GM12878 (cell line): ENCODE measurements around the gene JUND. TPM values are rescaled to one million over a fixed set of nuclear protein-coding genes. Genes with fewer than 3 reads are reported as not detected.

Source experiments
- ATF3 ChIP-seq: IDR thresholded peaks from 2 replicates; pipeline ENCODE4 v1.6.1; 2011; ENCODE audit warnings: low read depth, mild to moderate bottlenecking, low read length, moderate library complexity, borderline replicate concordance; ENCODE audit errors: extremely low read depth
- DPF2 ChIP-seq: fragments of 450-650 bp; IDR thresholded peaks from 2 replicates; pipeline ENCODE4 v1.6.1; 2017; ENCODE audit warnings: mild to moderate bottlenecking
- E4F1 ChIP-seq: fragments of 450-650 bp; IDR thresholded peaks from 2 replicates; pipeline ENCODE4 v1.6.1; 2018; ENCODE audit warnings: borderline replicate concordance, mild to moderate bottlenecking; ENCODE audit not compliant: partially characterized antibody
- EGR1 ChIP-seq, 2 experiments: IDR thresholded peaks; 1 replicate in 1 of 2; 2 replicates in 1 of 2; pipeline ENCODE4 v1.6.1; 2011 to 2012; ENCODE audit warnings: low read depth in 2 of 2, low read length in 2 of 2, borderline replicate concordance in 1 of 2, mild to moderate bottlenecking in 1 of 2, moderate library complexity in 1 of 2
- ELK1 ChIP-seq: IDR thresholded peaks from 2 replicates; pipeline ENCODE4 v1.6.1; 2012; ENCODE audit warnings: low read depth, low read length, improper control_type of control experiment
- EZH2 ChIP-seq: IDR thresholded peaks from 2 replicates; pipeline ENCODE4 v1.6.1; 2012; ENCODE audit warnings: low read depth, mild to moderate bottlenecking, control low read depth, inconsistent platforms, low read length, borderline replicate concordance; ENCODE audit not compliant: control insufficient read depth
- FOXM1 ChIP-seq: IDR thresholded peaks from 2 replicates; pipeline ENCODE4 v1.6.1; 2012; ENCODE audit warnings: low read depth, mild to moderate bottlenecking, inconsistent platforms, low read length, moderate library complexity
- HCFC1 ChIP-seq: fragments of 150-350 bp; IDR thresholded peaks from 2 replicates; pipeline ENCODE4 v1.6.1; 2014; ENCODE audit warnings: low read length
- LARP7 ChIP-seq: fragments of 450-650 bp; IDR thresholded peaks from 2 replicates; pipeline ENCODE4 v1.6.1; 2017; ENCODE audit warnings: mild to moderate bottlenecking
- NFXL1 ChIP-seq: fragments of 450-650 bp; IDR thresholded peaks from 2 replicates; pipeline ENCODE4 v1.6.1; 2017; ENCODE audit warnings: antibody characterized with exemption, mild to moderate bottlenecking, borderline replicate concordance
- NFYA ChIP-seq: IDR thresholded peaks from 2 replicates; pipeline ENCODE4 v1.6.1; 2011; ENCODE audit warnings: low read depth, mild to moderate bottlenecking, low read length, improper control_type of control experiment, borderline replicate concordance
- RUNX3 ChIP-seq: IDR thresholded peaks from 2 replicates; pipeline ENCODE4 v1.6.1; 2012; ENCODE audit warnings: low read length, inconsistent platforms
- SMAD5 ChIP-seq: IDR thresholded peaks from 2 replicates; pipeline ENCODE4 v1.6.1; 2016; ENCODE audit warnings: antibody characterized with exemption, low read depth
- SUPT20H ChIP-seq: IDR thresholded peaks from 2 replicates; pipeline ENCODE4 v1.6.1; 2011; ENCODE audit warnings: low read depth, mild to moderate bottlenecking, low read length, moderate library complexity, borderline replicate concordance; ENCODE audit not compliant: control insufficient read depth
- TBL1XR1 ChIP-seq: IDR thresholded peaks from 2 replicates; pipeline ENCODE4 v1.6.1; 2012; ENCODE audit warnings: low read depth, low read length, improper control_type of control experiment
- TCF12 ChIP-seq: IDR thresholded peaks from 2 replicates; pipeline ENCODE4 v1.6.1; 2011; ENCODE audit warnings: low read depth, mild to moderate bottlenecking, low read length
- TCF7 ChIP-seq: IDR thresholded peaks from 2 replicates; pipeline ENCODE4 v1.6.1; 2014; ENCODE audit warnings: antibody characterized with exemption, borderline replicate concordance
- WRNIP1 ChIP-seq: IDR thresholded peaks from 2 replicates; pipeline ENCODE4 v1.6.1; 2011; ENCODE audit warnings: low read depth, low read length, improper control_type of control experiment, borderline replicate concordance
- YBX1 ChIP-seq: fragments of 450-650 bp; IDR thresholded peaks from 2 replicates; pipeline ENCODE4 v1.6.1; 2016; ENCODE audit warnings: antibody characterized with exemption
- ZBTB40 ChIP-seq: fragments of 450-650 bp; IDR thresholded peaks from 2 replicates; pipeline ENCODE4 v1.6.1; 2016; ENCODE audit warnings: mild to moderate bottlenecking, moderate library complexity, borderline replicate concordance
- ZNF274 ChIP-seq: IDR thresholded peaks from one replicate; pipeline ENCODE4 v1.8.0; 2011; ENCODE audit not compliant: insufficient read length, insufficient read depth
- polyA plus RNA-seq, 11 experiments: library from polyadenylated mRNA; depleted of rRNA in 4 of 11; unstranded in 6 of 11; stranded (reverse) in 5 of 11; fragments of >200 nt; fragmentation: Nextera tagmentation in 4 of 11; fragmentation: Illumina TruSeq in 1 of 11; extraction: Ambion mirVana in 4 of 11; extraction: Trizol in 1 of 11; gene quantifications; 1 replicate in 1 of 11; 2 replicates in 10 of 11; pipeline versions ENCODE4 v1.2.1 to v1.2.3, GENCODE V29; 2011 to 2016; ENCODE audit warnings: inconsistent platforms in 2 of 11, missing spikeins in 2 of 11, low read depth in 1 of 11
- total RNA-seq, 4 experiments: library from RNA; depleted of rRNA in 3 of 4; stranded (reverse); fragments of >200 nt in 3 of 4; fragmentation: Illumina TruSeq in 1 of 4; extraction: Trizol in 1 of 4; gene quantifications; 2 replicates each; pipeline versions ENCODE4 v1.2.1 to v1.2.3, GENCODE V29; 2013 to 2021

JUND gene
- total and polyA plus RNA-seq, 10 of the 15 experiments (the other 5 are each of a cell fraction or from before 2014, with no cell fraction given) = 7.4 to 164 (median 18.8) TPM

GRCh38 chr19:18281082-18282020, at the start of gene JUND (continued):
- TF ChIP-seq SMAD5 (peak; percentile 37; the same call in 1 of the 2 replicates), ATF3 (no peak), FOXM1 (peak; percentile 30; the same call in 1 of the 2 replicates), TCF7 (no peak), RUNX3 (peak; percentile 68), NFXL1 (peak; percentile 78; the same call in 1 of the 2 replicates), LARP7 (peak; percentile 94), ZNF274 (no peak), YBX1 (no peak), SUPT20H (no peak), EGR1 (IDR thresholded peaks at IDR 0.05; ENCODE audit: borderline replicate concordance in 1 of 2, low read depth in 2 of 2, low read length in 2 of 2) (peak in 1 of 2 experiments; percentile 95; a peak in 2 of 3 replicates), NFYA (no peak), E4F1 (no peak), TCF12 (peak; percentile 54; the same call in 1 of the 2 replicates), ZBTB40 (no peak), EZH2 (no peak), DPF2 (peak; percentile 76), WRNIP1 (no peak), ELK1 (peak; percentile 23; the same call in 1 of the 2 replicates), TBL1XR1 (0 out of 2 replicates have a peak, but pooled peaks have one; percentile 14), HCFC1 (no peak; the same call in 1 of the 2 replicates)
